Stimulated activated CD4-positive, alpha-beta T cell treated with anti-CD3 and anti-CD28 coated beads, Interleukin-1b, Interleukin-23, amount 100 ng/mL, for 4 hours (primary cell): Measurements from ENCODE around the gene CNKSR3.

Source experiments
- DNase-seq, 2 donors: peaks; one replicate each; pipeline ENCODE4 v3.0.0-alpha.2; 2020; ENCODE audit warnings: low read depth in 2 of 2

The CNKSR3 gene

DNA sequence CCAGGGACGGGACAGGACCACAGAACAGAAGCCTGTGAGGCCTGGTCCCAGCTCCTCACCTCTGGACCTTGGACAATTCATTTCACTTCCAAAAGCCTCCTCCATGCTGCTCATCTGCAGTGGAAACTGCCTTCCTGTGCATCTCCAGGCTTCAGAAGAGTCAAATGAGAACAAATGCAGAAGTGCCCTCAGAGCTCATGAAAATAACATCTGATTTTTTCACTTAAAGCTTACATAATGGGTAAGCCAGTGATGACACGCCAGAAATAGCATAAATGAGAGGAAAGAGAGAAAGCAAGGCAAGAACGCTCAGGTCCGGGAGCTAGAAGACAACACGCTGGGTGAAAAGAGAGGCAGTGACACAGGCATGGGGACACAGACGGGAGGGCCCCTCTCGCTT lies 7.9 kb downstream of the CNKSR3 start:
- no peak for DNase-seq

DNA sequence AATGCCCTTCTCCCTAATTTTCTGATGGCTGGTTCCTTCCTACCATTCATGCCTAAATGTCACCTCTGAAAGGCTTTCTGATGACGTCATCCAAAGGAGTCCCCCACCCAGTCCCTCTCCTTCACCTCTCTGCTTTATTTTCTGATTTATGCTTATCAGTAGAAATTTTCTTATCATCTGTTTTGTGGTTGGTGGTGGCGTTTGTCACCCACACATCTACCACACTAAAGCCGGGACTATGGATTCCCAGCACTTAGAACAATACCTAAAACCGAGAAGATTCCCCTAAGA lies 9.0 kb downstream of the CNKSR3 start:
- DNase-seq, result no peak

DNA sequence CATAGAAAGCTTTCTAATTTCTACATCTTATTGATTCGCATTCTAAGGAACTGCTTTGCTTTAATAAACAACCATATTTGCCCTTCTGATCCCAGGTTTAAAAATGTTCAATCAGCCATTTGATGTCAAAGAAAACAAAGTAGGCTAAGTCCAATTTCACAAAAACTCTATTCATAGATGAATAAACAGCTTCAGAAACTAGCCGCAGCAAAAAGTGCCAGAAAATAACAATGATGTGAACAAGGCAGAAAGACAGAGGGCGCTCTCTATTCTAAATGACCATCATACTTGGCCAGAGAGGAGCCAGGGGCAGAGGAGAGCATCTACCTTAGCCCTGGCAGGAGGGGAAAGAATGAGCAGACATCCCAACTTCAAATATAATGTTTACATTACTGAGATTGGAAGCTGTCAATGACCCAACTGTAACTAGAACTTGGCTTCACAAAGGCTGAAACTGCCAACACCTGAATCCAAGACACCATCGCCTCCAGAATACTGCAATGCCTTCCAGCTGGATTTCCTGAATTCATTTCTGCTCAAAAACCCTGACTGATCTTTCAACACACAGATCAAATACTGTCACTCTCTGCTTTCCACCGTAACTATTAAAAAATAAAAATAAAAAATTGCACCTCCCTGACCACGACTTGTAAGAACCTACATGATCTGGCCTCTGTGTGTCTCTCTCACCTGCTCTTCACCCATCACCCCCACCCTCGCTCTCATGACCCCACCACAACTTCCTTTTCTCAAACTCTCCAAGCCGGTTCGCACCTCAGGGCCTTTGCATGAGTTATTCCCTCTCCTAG lies 9.5 kb downstream of the CNKSR3 start:
- DNase-seq, result no peak

DNA sequence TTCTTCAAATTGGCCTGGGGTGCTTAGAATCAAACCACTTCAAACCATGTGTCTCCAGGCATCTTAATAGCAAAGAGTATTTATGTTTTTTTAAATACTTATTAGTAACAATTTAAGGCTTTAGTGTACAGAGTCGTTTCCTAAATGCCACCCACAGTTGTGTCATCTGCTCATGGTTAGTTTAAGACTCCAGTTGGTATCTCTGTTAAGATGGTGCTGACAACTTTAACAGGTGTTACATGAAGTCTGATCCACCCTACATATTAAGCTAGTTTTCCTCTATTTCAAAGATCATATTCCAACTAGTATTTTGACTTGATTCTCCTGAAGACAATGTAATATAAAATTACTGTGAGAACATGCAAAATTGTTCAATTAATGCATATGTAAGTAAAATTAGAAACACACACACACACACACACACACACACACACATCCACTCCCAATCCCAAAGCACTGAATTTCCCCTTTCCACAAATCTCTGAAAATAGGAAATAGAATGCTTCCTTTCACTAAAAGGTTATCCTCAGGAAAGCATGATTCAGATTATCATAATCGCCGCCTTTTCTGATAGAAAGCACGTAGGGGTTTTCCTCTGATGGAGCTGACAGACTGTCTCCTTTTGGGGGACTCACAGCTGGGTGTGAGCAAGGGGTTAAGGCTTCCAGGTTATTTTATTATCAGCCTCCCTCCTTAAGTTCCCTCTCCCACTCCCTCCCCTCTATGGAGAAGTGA lies 10.5 kb downstream of the CNKSR3 start:
- DNase-seq, result no peak

DNA sequence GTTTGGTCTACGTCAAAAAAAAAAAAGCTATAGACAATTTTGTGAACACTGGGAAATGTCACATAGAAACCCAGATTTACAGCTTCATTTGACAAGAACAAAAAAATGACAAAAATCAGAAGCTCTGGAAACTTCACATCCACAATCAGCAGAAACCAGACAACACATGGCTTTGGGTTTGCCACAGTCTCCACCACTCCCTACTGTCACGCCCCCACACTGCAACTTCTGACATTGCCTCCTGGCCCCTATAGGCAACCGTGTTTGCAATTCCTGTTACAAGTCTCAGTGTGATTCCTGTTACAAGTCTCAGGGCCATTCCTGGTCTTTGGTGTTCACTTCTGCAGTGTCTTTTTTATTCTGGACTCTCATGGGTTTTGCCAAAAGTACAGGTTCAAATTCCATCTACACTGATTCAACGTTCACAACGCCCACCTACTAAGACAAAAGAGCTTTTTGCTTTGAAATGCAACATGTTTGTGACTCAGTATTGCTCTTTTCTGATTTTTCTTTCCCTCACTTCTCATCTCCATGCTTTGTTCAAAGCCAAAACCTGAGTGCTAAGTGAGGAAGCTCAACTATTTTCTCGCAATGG lies 12.0 kb downstream of the CNKSR3 start:
- DNase-seq, result no peak

DNA sequence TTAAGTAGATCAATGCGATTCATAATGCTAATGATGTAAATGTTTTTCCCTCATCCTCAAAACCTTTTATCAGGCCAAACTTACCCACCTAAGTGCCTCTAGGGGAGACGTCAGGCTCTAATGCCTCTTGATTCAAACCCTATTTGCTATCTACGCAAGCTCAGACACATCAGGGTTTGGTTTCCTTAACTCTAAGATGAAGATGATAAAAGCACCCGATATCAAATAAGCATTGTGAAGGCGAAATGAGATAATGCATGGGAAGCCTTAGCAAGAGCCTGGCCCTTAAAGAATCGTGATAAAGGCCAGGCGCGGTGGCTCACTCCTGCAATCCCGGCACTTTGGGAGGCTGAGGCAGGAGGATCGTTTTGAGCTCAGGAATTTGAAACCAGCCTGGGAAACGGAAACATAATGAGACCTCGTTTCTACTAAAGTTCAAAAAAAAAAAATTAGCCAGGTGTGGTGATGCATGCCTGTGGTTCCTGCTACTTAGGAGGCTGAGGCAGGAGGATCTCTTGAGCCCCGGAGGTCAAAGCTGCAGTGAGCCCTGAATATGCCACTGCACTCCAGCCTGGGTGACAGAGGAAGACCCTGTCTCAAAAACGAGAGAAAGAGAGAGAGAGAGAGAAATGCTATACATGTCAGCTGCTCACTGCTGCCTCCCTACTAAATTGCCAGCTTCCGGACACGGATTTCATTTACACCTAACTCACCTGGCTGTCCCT lies 13.5 kb downstream of the CNKSR3 start:
- no peak for DNase-seq

DNA sequence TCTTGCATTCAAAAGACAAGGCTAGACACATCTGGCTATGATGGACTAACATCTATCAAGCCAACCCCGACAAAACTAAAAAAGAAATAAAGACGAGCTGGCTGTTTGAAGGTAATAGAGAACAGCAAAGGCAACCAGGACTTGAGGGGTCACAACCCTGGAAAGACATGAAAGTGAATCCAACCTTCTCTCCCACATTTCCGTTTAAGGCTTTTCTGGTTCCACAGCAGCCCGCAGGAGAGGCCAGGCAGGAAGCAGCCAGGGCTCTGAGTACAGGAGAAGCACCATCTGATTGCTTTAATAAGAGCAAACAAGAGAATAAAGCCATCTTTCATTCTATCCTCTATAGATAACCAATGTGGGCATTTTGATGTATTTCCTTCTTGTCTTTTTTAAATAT lies 14.3 kb downstream of the CNKSR3 start:
- DNase-seq, result no peak

DNA sequence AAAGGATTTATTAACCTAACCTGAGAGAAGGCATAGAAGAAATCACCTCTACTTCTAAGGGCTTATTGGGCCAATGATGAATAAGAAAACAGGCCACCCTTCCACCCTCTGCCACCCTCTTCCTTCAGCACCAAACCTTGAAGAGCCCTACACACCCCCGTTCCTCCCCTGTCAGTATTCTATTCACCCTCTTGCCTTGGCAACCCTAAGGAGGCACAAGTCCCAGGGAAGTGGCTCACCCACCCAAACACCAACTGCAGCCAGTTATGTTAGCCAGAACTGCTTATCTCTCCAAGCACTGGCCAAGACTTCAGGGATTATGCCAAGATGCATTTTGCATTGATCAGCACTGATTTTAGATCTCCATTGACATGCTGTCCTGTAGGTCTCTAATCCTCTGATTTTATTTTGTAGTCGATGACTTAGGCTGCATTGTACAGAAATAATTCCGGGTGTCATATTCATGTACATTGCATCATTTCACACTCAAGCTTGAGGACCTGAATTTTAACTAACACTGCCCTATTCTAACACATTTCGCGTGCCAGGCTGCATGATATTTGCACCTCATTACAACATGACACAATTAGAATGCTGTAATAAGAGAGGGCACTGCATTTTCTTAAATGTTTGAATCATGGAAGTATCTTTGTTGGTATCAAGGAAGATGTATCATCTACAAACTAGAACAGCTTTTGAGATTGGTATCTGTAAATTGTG lies 15.7 kb downstream of the CNKSR3 start:
- no peak for DNase-seq

DNA sequence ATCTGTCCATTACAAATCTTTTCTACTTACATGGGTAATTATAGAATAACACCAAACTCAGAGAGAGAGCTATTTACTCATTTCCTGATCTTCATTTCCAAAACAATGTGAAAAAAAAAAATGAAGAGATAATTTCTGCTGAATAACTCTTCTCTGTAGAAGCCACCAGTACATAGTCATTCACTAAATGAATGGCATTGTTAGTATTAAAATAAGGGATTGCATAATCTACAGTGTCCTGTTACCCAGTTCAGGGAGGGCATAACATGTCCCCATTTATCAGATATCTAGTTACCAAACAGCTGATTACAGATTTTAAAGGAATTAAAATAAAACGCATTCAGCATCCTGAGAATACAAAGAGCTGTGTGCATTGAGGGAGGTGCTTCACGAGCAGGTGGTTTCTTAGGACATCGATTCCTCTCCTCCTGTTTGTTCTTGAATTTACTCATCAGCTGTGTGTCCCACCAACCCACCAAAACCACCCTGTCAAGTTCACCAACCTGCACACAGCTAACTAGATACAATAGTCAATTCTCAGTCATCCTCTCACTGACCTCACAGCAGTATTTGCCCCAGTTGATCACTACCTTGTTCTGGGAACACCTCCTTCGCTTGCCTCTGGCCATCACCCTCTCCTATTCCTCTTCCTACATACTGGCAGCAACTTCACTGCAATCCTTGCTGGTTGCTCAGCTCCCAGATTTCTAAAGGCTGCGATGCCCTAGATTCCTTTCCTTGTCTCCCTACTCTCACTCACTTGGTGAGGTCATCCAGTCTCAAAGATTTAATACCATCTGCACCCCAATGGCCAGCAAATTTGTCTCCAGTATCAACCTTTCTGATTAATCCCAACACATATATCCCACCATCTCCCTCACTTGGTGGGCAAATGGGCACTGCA lies 18.7 kb downstream of the CNKSR3 start:
- no peak for DNase-seq

GRCh38 chr6:154489822-154490221 lies 20.7 kb downstream of the CNKSR3 start:
- no peak for DNase-seq

- no peak for DNase-seq
These were observed 21.6 kb downstream of the CNKSR3 start for GRCh38 chr6:154488802-154489437.

- no peak for DNase-seq
These were observed 22.3 kb downstream of the CNKSR3 start for GRCh38 chr6:154488248-154488593.

GRCh38 chr6:154487367-154488247 lies 22.9 kb downstream of the CNKSR3 start:
- DNase-seq, result no peak

DNA sequence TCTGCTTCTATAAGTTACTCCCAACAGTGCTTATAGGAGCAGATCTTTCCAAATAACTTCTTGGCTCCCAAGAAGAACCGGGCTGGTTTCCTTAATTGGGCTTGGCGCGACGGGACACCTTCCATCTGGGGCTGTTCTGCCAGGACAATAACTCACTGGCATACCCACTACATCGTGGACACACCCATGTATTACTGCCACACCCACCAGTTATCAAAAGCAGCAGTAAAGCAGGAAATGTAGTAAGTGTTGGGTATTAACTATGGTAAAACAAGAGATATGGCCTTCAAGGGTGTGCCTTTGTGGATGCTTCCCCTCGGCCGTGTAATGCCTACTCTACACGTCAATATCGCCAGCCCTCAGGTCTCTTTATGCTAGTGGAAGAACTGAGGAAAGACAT lies 24.7 kb downstream of the CNKSR3 start:
- DNase-seq, result no peak

GRCh38 chr6:154484942-154485341 lies 25.5 kb downstream of the CNKSR3 start:
- no peak for DNase-seq

DNA sequence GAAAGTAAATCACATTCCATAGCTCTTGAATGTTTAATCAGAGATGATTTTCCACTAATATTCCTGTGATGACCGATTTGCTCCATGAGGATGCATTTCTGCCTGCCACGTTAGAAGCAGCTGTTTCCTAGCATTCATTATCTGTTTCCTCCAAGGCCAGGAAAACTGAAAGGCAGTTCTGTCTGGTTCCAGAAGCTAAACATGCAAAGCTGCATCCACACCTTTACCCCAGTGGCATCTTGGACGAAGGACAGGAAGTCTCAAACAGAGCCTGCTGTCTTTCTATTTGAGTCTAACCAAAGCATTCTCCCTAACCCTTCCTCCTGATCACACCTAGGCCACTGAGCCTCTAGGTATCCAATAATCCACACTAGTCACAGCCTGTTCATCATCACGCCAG lies 27.6 kb downstream of the CNKSR3 start:
- DNase-seq, result no peak

DNA sequence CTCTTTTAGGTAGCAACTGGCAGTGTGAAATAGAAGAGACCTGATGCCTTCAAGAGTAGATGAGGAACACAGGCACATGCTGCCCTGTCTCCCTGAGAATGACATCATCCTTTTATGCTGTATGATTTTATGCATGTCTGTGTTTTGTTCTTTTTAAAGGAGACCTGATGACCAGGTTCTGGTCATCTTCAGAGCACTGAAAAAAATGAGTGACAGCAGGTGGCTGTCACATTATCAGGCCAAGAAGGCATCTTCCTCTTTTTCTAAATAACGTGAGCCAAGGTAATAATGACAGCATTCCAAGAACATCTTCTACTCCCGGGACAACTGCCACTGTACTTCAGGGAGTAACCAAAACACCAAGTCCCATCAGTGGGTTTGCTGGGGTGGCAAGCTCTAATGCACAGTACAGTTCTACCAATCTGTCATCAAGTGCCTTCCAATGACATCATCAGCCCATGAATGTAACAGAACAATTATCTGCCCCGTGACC lies 28.9 kb downstream of the CNKSR3 start:
- DNase-seq, result no peak

GRCh38 chr6:154479771-154480639 lies 30.5 kb downstream of the CNKSR3 start:
- DNase-seq, result no peak
